COLO668 (cell line): Measurements from ENCODE around the gene NPAP1.
"Not testable (repeated sequence)": the region's sequence is repeated elsewhere in the genome, so short reads cannot be mapped to it uniquely, and the experiment has no call there.

Experiments used
- DNase-seq: peaks from one replicate; lab custom pipeline; 2025; ENCODE audit not compliant: unreplicated experiment; lab: John Stamatoyannopoulos, UW

NPAP1 gene

GRCh38 chr15:24675332-24676144 is at the start of gene NPAP1:
Gene NPAP1, plus strand, starts transcription at chr15:24675775. Its CDS starts 93 bp downstream, at chr15:24675868.
- DNase-seq: no peak

- no peak for DNase-seq
Measured at GRCh38 chr15:24627443-24627842, 48.1 kb upstream of the NPAP1 start.

- DNase-seq: no peak
Measured at GRCh38 chr15:24633082-24633481, 42.5 kb upstream of the NPAP1 start.

GRCh38 chr15:24639412-24639811 is 36.2 kb upstream of the NPAP1 start:
- not testable (repeated sequence) for DNase-seq

GRCh38 chr15:24645627-24646026 is 29.9 kb upstream of the NPAP1 start:
- no peak for DNase-seq

- DNase-seq: no peak
Measured at GRCh38 chr15:24659622-24660021, 16.0 kb upstream of the NPAP1 start.

- DNase-seq: no peak
Measured at GRCh38 chr15:24662991-24663390, 12.6 kb upstream of the NPAP1 start.

GRCh38 chr15:24676431-24676830 is 856 bp downstream of the NPAP1 start:
- DNase-seq: no peak

- DNase-seq: no peak
Measured at GRCh38 chr15:24678485-24678884, 2.9 kb downstream of the NPAP1 start.

- DNase-seq: no peak
Measured at GRCh38 chr15:24682002-24682401, 6.4 kb downstream of the NPAP1 start.

- not testable (repeated sequence) for DNase-seq
Measured at GRCh38 chr15:24682905-24683304, 7.3 kb downstream of the NPAP1 start.

GRCh38 chr15:24683736-24684135 is 8.2 kb downstream of the NPAP1 start:
- no peak for DNase-seq

- DNase-seq: no peak
Measured at GRCh38 chr15:24684313-24684712, 8.7 kb downstream of the NPAP1 start.

GRCh38 chr15:24696201-24696600 is 20.6 kb downstream of the NPAP1 start:
- no peak for DNase-seq

GRCh38 chr15:24696842-24697241 is 21.3 kb downstream of the NPAP1 start:
- DNase-seq: no peak

- DNase-seq: no peak
Measured at GRCh38 chr15:24718289-24719082, 42.9 kb downstream of the NPAP1 start.

- DNase-seq: no peak
Measured at GRCh38 chr15:24729760-24730159, 54.2 kb downstream of the NPAP1 start.
